Heart right ventricle (tissue), 16 donors: ENCODE data around the gene SLC4A2. TPM values are rescaled to one million over a fixed set of nuclear protein-coding genes. Genes with fewer than 3 reads are reported as not detected.

Experiments
- ATAC-seq, 8 donors: fragments of 200-7000 bp; cut with Tn5 transposase; one replicate each; pipeline ENCODE4 v1.9.1; 2020; ENCODE audit warnings: mild to moderate bottlenecking in 8 of 8, moderate library complexity in 8 of 8, moderate number of reproducible peaks in 1 of 8
- DNase-seq, 2 donors: peaks; one replicate each; pipeline ENCODE4 v3.0.0-alpha.2; 2020
- H3K27ac ChIP-seq, 10 donors: fragments of 200-600 bp; sonication (generic) in 2 of 10; one replicate each; pipeline versions ENCODE4 v1.5.0 to v1.8.0; 2020 to 2022; ENCODE audit warnings: mild to moderate bottlenecking in 3 of 10
- H3K27me3 ChIP-seq, 7 donors: fragments of 200-600 bp; one replicate each; pipeline ENCODE4 v1.8.0; 2021 to 2022; ENCODE audit warnings: mild to moderate bottlenecking in 2 of 7
- H3K36me3 ChIP-seq, 9 donors: fragments of 200-600 bp; sonication (generic) in 1 of 9; one replicate each; pipeline versions ENCODE4 v1.5.0 to v1.8.0; 2020 to 2022; ENCODE audit warnings: mild to moderate bottlenecking in 2 of 9
- H3K4me1 ChIP-seq, 9 donors: fragments of 200-600 bp; sonication (generic) in 1 of 9; one replicate each; pipeline versions ENCODE4 v1.5.0 to v1.8.0; 2020 to 2022; ENCODE audit warnings: mild to moderate bottlenecking in 4 of 9
- H3K4me3 ChIP-seq, 10 donors: fragments of 200-600 bp; sonication (generic) in 2 of 10; one replicate each; pipeline versions ENCODE4 v1.5.0 to v1.8.0; 2020 to 2022; ENCODE audit warnings: mild to moderate bottlenecking in 7 of 10, moderate library complexity in 2 of 10
- H3K9me3 ChIP-seq, 11 donors: fragments of 200-600 bp in 10 of 11; sonication (generic) in 2 of 11; one replicate each; pipeline versions ENCODE4 v1.5.0 to v1.8.0; 2013 to 2022; ENCODE audit warnings: mild to moderate bottlenecking in 2 of 11, control low read depth in 1 of 11, moderate library complexity in 1 of 11
- CTCF ChIP-seq, 9 donors: fragments of 200-600 bp; sonication (generic) in 2 of 9; IDR thresholded peaks; one replicate each; pipeline versions ENCODE4 v1.5.0 to v1.8.0; 2021 to 2022; ENCODE audit warnings: antibody characterized with exemption in 9 of 9, mild to moderate bottlenecking in 5 of 9, moderate library complexity in 1 of 9
- WGBS, 2 donors: extraction: QIAGEN DNeasy Blood & Tissue Kit; methylation state at CpG; one replicate each; pipeline ENCODE4 v1.1.7; 2013; ENCODE audit warnings: inconsistent platforms in 1 of 2; 5-methylcytosine and 5-hydroxymethylcytosine counted together
- intact Hi-C, 10 donors: fragments of 100-400 bp; cut with DNase I; formaldehyde crosslinking; loops; one replicate each; pipeline versions ENCODE4 v1.11.1 to v1.14.2; 2022
- polyA plus RNA-seq, 2 donors: library from polyadenylated mRNA; stranded (reverse); fragments of 200-250 nt; gene quantifications; one replicate each; pipeline ENCODE4 v1.2.3, GENCODE V29; 2013
- total RNA-seq, 10 donors: library from RNA; stranded (reverse); fragmentation: NEBNext Ultra II Directional in 3 of 10; extraction: Animal tissue kit (Norgen Biotek cat#: 25700) in 3 of 10; gene quantifications; one replicate each; pipeline versions ENCODE4 v1.2.1 to v1.2.4, GENCODE V29; 2021 to 2023
- donor health status: Arrhythmogenic right ventricular cardiomyopathy.
- donor health status: ischemic (EF 13 %, LVEDD 7.1; RV severe dilation, severe dysfunction).
- donor health status: healthy with polysubstance abuse.
- donor health status: DM: no; HTN: yes; CAD: no.
- donor health status: DM: no; HTN: no; CAD: no.
- donor health status: ischemic (EF 25% LVEDD 6.9; RV normal size, moderate dysfunction).
- donor health status: ischemic (EF 25% LVEDD 5.7; RV mildly dilated, moderate dysfunction).
- donor health status: healthy.
- donor health status: DM: yes; HTN: yes; CAD: no.
- donor health status: Ischemic cardiomyopathy.
- donor health status: ischemic (EF 35%, LVEDD 5.7; RV mildly dilated, moderate dysfunction).
- donor health status: nonischemic (EF 11% LVEDD 7.7; RV severe dilation, severe dysfunction).
- donor health status: DM: yes; HTN: yes; CAD: no.
- donor health status: PGD.
- donor health status: ischemic (EF 29% LVEDD 5.4; RV normal size, mild dysfunction).
- donor health status: nonischemic (EF 23%, LVEDD 6.1; RV moderate dilation, normal function).

Gene SLC4A2
- total and polyA plus RNA-seq, 12 donors: 36.0 to 109 (median 54.6) TPM

DNA sequence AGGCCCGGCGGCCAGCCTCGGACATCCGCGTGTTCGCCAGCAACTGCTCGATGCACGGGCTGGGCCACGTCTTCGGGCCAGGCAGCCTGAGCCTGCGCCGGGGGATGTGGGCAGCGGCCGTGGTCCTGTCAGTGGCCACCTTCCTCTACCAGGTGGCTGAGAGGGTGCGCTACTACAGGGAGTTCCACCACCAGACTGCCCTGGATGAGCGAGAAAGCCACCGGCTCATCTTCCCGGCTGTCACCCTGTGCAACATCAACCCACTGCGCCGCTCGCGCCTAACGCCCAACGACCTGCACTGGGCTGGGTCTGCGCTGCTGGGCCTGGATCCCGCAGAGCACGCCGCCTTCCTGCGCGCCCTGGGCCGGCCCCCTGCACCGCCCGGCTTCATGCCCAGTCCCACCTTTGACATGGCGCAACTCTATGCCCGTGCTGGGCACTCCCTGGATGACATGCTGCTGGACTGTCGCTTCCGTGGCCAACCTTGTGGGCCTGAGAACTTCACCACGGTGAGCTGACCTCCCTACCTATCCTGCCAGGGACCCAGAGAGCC, 10.4 kb upstream of the SLC4A2 start:
- no peak overlapping the region for H3K27ac ChIP-seq
- no peaks in the 10 kb centered on the region for H3K9me3 ChIP-seq
- TF ChIP-seq CTCF (IDR thresholded peaks at IDR 0.05): no peak
- intact Hi-C loops: loop anchor here in 1 of 10 donors (10.0 kb wide), 1 partner anchor 56 kb away; no protein-coding TSS in a partner anchor
- WGBS, 2 donors: 90 to 93% methylated on average over 29 to 38 of the region's 38 CpGs
- peaks cover 0 to 31% (median 0%) of the 10 kb centered on the region in 9 donors for H3K36me3 ChIP-seq
- H3K4me1 ChIP-seq: peaks cover 3 to 16% (median 9%) of the 10 kb centered on the region in 9 donors
- peaks cover 0 to 15% (median 0%) of the 10 kb centered on the region in 7 donors for H3K27me3 ChIP-seq
- no peak overlapping the region for H3K4me3 ChIP-seq
- ATAC-seq: no peak
- DNase-seq: no peak

DNA sequence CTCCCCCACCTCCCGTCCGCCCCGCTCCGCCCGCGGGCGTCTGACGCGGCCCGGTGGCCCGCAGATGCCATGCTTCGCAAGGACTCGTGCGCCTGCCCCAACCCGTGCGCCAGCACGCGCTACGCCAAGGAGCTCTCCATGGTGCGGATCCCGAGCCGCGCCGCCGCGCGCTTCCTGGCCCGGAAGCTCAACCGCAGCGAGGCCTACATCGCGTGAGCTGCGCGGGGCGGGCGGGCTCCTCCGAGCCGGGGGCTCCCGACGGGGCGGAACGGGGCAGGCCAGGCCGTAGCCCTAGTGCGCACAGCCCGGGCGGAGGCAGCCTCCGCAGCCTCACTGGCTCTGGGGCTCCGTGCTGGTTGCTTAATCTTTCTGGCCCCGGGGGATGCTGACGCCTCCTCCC, 8.3 kb upstream of the SLC4A2 start:
- DNase-seq (peak; percentile 36 to 69), ATAC-seq (peak; percentile 49 to 71 (median 66))
- H3K4me1 ChIP-seq: peaks cover 3 to 16% (median 9%) of the 10 kb centered on the region in 9 donors
- H3K4me3 ChIP-seq: peak overlapping the region in 3 of 10 donors; percentile 11 to 26 (median 24)
- WGBS, 2 donors: 2% methylated on average over 50 of the region's 50 CpGs
- intact Hi-C loops: loop anchor here in 1 of 10 donors (10.0 kb wide), 1 partner anchor 64 kb away; no protein-coding TSS in a partner anchor
- no peak for TF ChIP-seq CTCF (IDR thresholded peaks at IDR 0.05)
- H3K27ac ChIP-seq: no peak overlapping the region
- no peaks in the 10 kb centered on the region for H3K9me3 ChIP-seq
- peaks cover 0 to 12% (median 0%) of the 10 kb centered on the region in 9 donors for H3K36me3 ChIP-seq
- peaks cover 0 to 15% (median 0%) of the 10 kb centered on the region in 7 donors for H3K27me3 ChIP-seq

DNA sequence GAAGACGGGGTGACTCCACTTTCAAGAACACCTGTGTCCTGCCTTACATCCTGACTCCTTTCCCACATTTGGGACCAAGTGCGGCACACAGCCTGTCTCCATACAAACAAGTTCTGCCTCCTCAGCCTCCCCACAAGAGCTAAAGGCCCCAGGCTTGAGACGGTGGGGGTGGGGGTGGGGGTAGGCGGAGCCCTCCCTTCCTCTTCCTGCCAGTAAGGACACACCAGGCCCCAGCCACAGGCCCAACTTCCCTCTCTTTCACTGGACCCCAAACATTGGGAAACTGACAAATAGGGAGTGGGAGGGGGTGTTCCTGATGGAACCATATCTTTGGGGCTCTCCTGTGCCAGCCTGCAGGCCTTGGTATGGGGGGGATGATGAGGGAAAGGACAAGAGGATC, 6.3 kb upstream of the SLC4A2 start:
- Histone ChIP-seq H3K27ac (no peak overlapping the region), H3K9me3 (no peaks in the 10 kb centered on the region), H3K27me3 (peaks cover 0 to 15% (median 0%) of the 10 kb centered on the region in 7 donors), H3K4me3 (no peak overlapping the region), H3K4me1 (peaks cover 10 to 22% (median 18%) of the 10 kb centered on the region in 9 donors), H3K36me3 (peaks cover 0 to 7% (median 0%) of the 10 kb centered on the region in 9 donors)
- DNase-seq (no peak), ATAC-seq (no peak)
- intact Hi-C loops: loop anchor here in 1 of 10 donors (10.0 kb wide), 1 partner anchor 62 kb away; no protein-coding TSS in a partner anchor
- 75 to 82% methylated on average over 4 of the region's 4 CpGs for WGBS, 2 donors
- no peak for TF ChIP-seq CTCF (IDR thresholded peaks at IDR 0.05)

GRCh38 chr7:151053751-151054150, 5.6 kb upstream of the SLC4A2 start:
- Histone ChIP-seq H3K27ac (no peak overlapping the region), H3K4me3 (no peak overlapping the region), H3K4me1 (peaks cover 14 to 28% (median 23%) of the 10 kb centered on the region in 9 donors), H3K9me3 (no peaks in the 10 kb centered on the region), H3K36me3 (peaks cover 0 to 7% (median 0%) of the 10 kb centered on the region in 9 donors), H3K27me3 (peaks cover 0 to 15% (median 0%) of the 10 kb centered on the region in 7 donors)
- 84 to 98% methylated on average over 8 of the region's 8 CpGs for WGBS, 2 donors
- intact Hi-C loops: loop anchor here in 1 of 10 donors (10.0 kb wide), 1 partner anchor 61 kb away; no protein-coding TSS in a partner anchor
- TF ChIP-seq CTCF (IDR thresholded peaks at IDR 0.05): no peak
- ATAC-seq: no peak
- no peak for DNase-seq
